ENCODE data around the gene HORMAD2.

The HORMAD2 gene

GRCh38 chr22:30158744-30159500 is 78.7 kb downstream of the HORMAD2 start:
- Histone ChIP-seq H3K9me3 (ENCODE audit: insufficient read depth, low read length, severe bottlenecking) (no peaks in the 10 kb centered on the region), H2AFZ (ENCODE audit: low read depth, low read length) (no peak overlapping the region), H3K36me3 (ENCODE audit: insufficient read depth, low read length) (no peaks in the 10 kb centered on the region), H3K27ac (ENCODE audit: low read length) (no peak overlapping the region), H3K27me3 (ENCODE audit: insufficient read depth, low read length, poor library complexity) (no peaks in the 10 kb centered on the region), H3K4me2 (ENCODE audit: insufficient read depth, low read length) (no peak overlapping the region), H4K20me1 (ENCODE audit: insufficient read depth, low read length) (no peaks in the 10 kb centered on the region), H3K4me1 (ENCODE audit: insufficient read depth, low read length) (peaks cover 17% of the 10 kb centered on the region), H3K4me3 (ENCODE audit: low read depth in 1 of 2, low read length in 2 of 2) (no peak overlapping the region), H3K79me2 (ENCODE audit: insufficient read depth, low read length) (no peaks in the 10 kb centered on the region), H3K9ac (ENCODE audit: low read depth, low read length) (no peak overlapping the region)
- no peak for DNase-seq
- TF ChIP-seq EZH2 (IDR thresholded peaks at IDR 0.05; ENCODE audit: borderline replicate concordance, low read depth, low read length, severe bottlenecking), result no peak
- TF ChIP-seq, protein P1, sequence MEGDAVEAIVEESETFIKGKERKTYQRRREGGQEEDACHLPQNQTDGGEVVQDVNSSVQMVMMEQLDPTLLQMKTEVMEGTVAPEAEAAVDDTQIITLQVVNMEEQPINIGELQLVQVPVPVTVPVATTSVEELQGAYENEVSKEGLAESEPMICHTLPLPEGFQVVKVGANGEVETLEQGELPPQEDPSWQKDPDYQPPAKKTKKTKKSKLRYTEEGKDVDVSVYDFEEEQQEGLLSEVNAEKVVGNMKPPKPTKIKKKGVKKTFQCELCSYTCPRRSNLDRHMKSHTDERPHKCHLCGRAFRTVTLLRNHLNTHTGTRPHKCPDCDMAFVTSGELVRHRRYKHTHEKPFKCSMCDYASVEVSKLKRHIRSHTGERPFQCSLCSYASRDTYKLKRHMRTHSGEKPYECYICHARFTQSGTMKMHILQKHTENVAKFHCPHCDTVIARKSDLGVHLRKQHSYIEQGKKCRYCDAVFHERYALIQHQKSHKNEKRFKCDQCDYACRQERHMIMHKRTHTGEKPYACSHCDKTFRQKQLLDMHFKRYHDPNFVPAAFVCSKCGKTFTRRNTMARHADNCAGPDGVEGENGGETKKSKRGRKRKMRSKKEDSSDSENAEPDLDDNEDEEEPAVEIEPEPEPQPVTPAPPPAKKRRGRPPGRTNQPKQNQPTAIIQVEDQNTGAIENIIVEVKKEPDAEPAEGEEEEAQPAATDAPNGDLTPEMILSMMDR (IDR thresholded peaks at IDR 0.05; ENCODE audit: borderline replicate concordance, extremely low read depth, low read length, poor library complexity, severe bottlenecking), result no peak
- ATAC-seq (ENCODE audit: insufficient read depth, low read depth), result no peak

GRCh38 chr22:30159561-30160353 is 79.5 kb downstream of the HORMAD2 start:
- H3K27me3 ChIP-seq (ENCODE audit: insufficient read depth, low read length, poor library complexity), result no peaks in the 10 kb centered on the region
- H3K79me2 ChIP-seq (ENCODE audit: insufficient read depth, low read length), result no peaks in the 10 kb centered on the region
- no peaks in the 10 kb centered on the region for H4K20me1 ChIP-seq (ENCODE audit: insufficient read depth, low read length)
- H3K36me3 ChIP-seq (ENCODE audit: insufficient read depth, low read length), result no peaks in the 10 kb centered on the region
- H3K4me2 ChIP-seq (ENCODE audit: insufficient read depth, low read length), result no peak overlapping the region
- ATAC-seq (ENCODE audit: insufficient read depth, low read depth) (no peak), DNase-seq (no peak)
- TF ChIP-seq EZH2 (IDR thresholded peaks at IDR 0.05; ENCODE audit: borderline replicate concordance, low read depth, low read length, severe bottlenecking), result no peak
- TF ChIP-seq, protein P1 (IDR thresholded peaks at IDR 0.05; ENCODE audit: borderline replicate concordance, extremely low read depth, low read length, poor library complexity, severe bottlenecking), result no peak
- no peak overlapping the region for H3K9ac ChIP-seq (ENCODE audit: low read depth, low read length)
- peak overlapping the region; percentile 57; the same call in 1 of the 2 replicates for H2AFZ ChIP-seq (ENCODE audit: low read depth, low read length)
- no peak overlapping the region for H3K27ac ChIP-seq (ENCODE audit: low read length)
- H3K4me3 ChIP-seq (ENCODE audit: low read depth in 1 of 2, low read length in 2 of 2), result no peak overlapping the region
- H3K4me1 ChIP-seq (ENCODE audit: insufficient read depth, low read length), result peaks cover 17% of the 10 kb centered on the region
- H3K9me3 ChIP-seq (ENCODE audit: insufficient read depth, low read length, severe bottlenecking), result no peaks in the 10 kb centered on the region

DNA sequence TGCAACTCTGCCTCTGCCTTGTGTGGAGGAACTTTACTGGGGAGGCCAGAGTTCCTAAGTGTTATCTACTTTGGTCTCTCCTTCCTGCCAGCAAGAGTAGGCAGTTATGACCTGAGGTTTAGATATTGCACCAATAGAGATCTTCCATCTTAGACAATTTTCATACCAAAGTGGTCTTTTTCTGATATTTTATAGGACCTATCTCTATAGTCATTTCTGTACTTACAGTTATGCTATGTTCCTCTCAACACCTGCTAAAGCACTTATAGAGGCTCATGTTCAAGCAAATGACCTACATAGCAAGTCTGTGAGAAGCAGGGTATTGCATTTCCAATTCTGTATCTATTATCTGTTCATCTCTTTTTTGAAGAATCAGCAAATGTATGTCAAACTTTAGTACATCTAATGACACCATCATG is 80.8 kb downstream of the HORMAD2 start:
- Histone ChIP-seq H3K4me3 (ENCODE audit: low read depth in 1 of 2, low read length in 2 of 2) (no peak overlapping the region), H3K27ac (ENCODE audit: low read length) (peak overlapping the region; percentile 24; the same call in 1 of the 2 replicates), H3K9me3 (ENCODE audit: insufficient read depth, low read length, severe bottlenecking) (no peaks in the 10 kb centered on the region), H4K20me1 (ENCODE audit: insufficient read depth, low read length) (no peaks in the 10 kb centered on the region), H2AFZ (ENCODE audit: low read depth, low read length) (peak overlapping the region; percentile 10; the same call in 1 of the 2 replicates), H3K9ac (ENCODE audit: low read depth, low read length) (no peak overlapping the region), H3K4me1 (ENCODE audit: insufficient read depth, low read length) (peaks cover 17% of the 10 kb centered on the region), H3K79me2 (ENCODE audit: insufficient read depth, low read length) (no peaks in the 10 kb centered on the region), H3K4me2 (ENCODE audit: insufficient read depth, low read length) (no peak overlapping the region), H3K36me3 (ENCODE audit: insufficient read depth, low read length) (no peaks in the 10 kb centered on the region), H3K27me3 (ENCODE audit: insufficient read depth, low read length, poor library complexity) (no peaks in the 10 kb centered on the region)
- DNase-seq, result no peak
- TF ChIP-seq EZH2 (IDR thresholded peaks at IDR 0.05; ENCODE audit: borderline replicate concordance, low read depth, low read length, severe bottlenecking), result no peak
- TF ChIP-seq, protein P1 (IDR thresholded peaks at IDR 0.05; ENCODE audit: borderline replicate concordance, extremely low read depth, low read length, poor library complexity, severe bottlenecking), result no peak
- peak; percentile 73 for ATAC-seq (ENCODE audit: insufficient read depth, low read depth)

Measured in DND-41 (cell line).